WTC11 (cell line): ENCODE measurements around the gene JUP. TPM values are rescaled to one million over a fixed set of nuclear protein-coding genes. Genes with fewer than 3 reads are reported as not detected.
A peak's percentile ranks its signal among the peaks of the same experiment; 100 is the strongest.

ENCODE experiments used
- ATAC-seq: fragments of 200-7000 bp; cut with Tn5 transposase; 2 replicates; pipeline ENCODE4 v1.10.0; 2021; ENCODE audit warnings: mild to moderate bottlenecking, moderate library complexity
- CTCF ChIA-PET: fragments of 300-600 bp; sonication (Branson Sonifier 250); formaldehyde crosslinking; loops from one replicate; lab custom pipeline; 2021; ENCODE audit warnings: antibody characterized with exemption; lab: Charles Lee
- POLR2A ChIA-PET: fragments of 350-600 bp; sonication (Branson Sonifier 250); formaldehyde crosslinking; loops from one replicate; lab custom pipeline; 2021; ENCODE audit warnings: antibody characterized with exemption; lab: Charles Lee
- DNase-seq: peaks from one replicate; pipeline ENCODE4 v3.0.0; 2021; ENCODE audit warnings: low spot score
- H3K27ac Mint-ChIP-seq: 2 replicates; pipeline ENCODE4 v1.8.0; 2021; ENCODE audit warnings: mixed read lengths
- H3K27me3 Mint-ChIP-seq: 2 replicates; pipeline ENCODE4 v1.8.0; 2021; ENCODE audit warnings: low read depth, mild to moderate bottlenecking, moderate library complexity, mixed read lengths
- H3K36me3 Mint-ChIP-seq: 2 replicates; pipeline ENCODE4 v1.8.0; 2021; ENCODE audit warnings: mixed read lengths
- H3K4me1 Mint-ChIP-seq: 2 replicates; pipeline ENCODE4 v1.8.0; 2022; ENCODE audit warnings: mixed read lengths
- H3K4me3 Mint-ChIP-seq: 2 replicates; pipeline ENCODE4 v1.8.0; 2021; ENCODE audit warnings: mild to moderate bottlenecking, moderate library complexity, mixed read lengths
- H3K9me3 Mint-ChIP-seq: 2 replicates; pipeline ENCODE4 v1.8.0; 2021; ENCODE audit warnings: mixed read lengths
- CREB1 ChIP-seq: sonication (generic); formaldehyde crosslinking; IDR thresholded peaks from 2 replicates; pipeline ENCODE4 v1.8.0; 2023; ENCODE audit warnings: mild to moderate bottlenecking, missing genetic modification reagents
- CTCF ChIP-seq: fragments of 200-600 bp; IDR thresholded peaks from 2 replicates; pipeline ENCODE4 v1.8.0; 2022; ENCODE audit warnings: antibody characterized with exemption
- RORB ChIP-seq: fragments of 250-450 bp; sonication (Bioruptor Pico); IDR thresholded peaks from 2 replicates; pipeline ENCODE4 v1.9.0; 2021; ENCODE audit warnings: mild to moderate bottlenecking
- SP1 ChIP-seq: sonication (generic); formaldehyde crosslinking; conservative IDR thresholded peaks from 2 replicates; pipeline ENCODE4 v1.8.1; 2022; ENCODE audit warnings: missing genetic modification reagents
- TCF7 ChIP-seq: sonication (generic); formaldehyde crosslinking; IDR thresholded peaks from 2 replicates; pipeline ENCODE4 v1.8.0; 2022; ENCODE audit warnings: mild to moderate bottlenecking, low read depth, missing genetic modification reagents, moderate library complexity
- TEAD1 ChIP-seq: sonication (generic); formaldehyde crosslinking; IDR thresholded peaks from 2 replicates; pipeline ENCODE4 v1.8.0; 2022; ENCODE audit warnings: mild to moderate bottlenecking, missing genetic modification reagents
- TEAD4 ChIP-seq: sonication (generic); formaldehyde crosslinking; IDR thresholded peaks from 2 replicates; pipeline ENCODE4 v1.8.0; 2022; ENCODE audit warnings: mild to moderate bottlenecking, missing genetic modification reagents
- TP53 ChIP-seq: sonication (generic); formaldehyde crosslinking; IDR thresholded peaks from 2 replicates; pipeline ENCODE4 v1.8.1; 2023; ENCODE audit warnings: mild to moderate bottlenecking, missing genetic modification reagents
- USF1 ChIP-seq: sonication (generic); formaldehyde crosslinking; IDR thresholded peaks from 2 replicates; pipeline ENCODE4 v1.8.0; 2022; ENCODE audit warnings: mild to moderate bottlenecking, missing genetic modification reagents
- ZNF138 ChIP-seq: sonication (generic); formaldehyde crosslinking; conservative IDR thresholded peaks from 2 replicates; pipeline ENCODE4 v1.8.1; 2022; ENCODE audit warnings: mild to moderate bottlenecking, moderate library complexity, missing genetic modification reagents
- ZNF219 ChIP-seq: sonication (generic); formaldehyde crosslinking; IDR thresholded peaks from 2 replicates; pipeline ENCODE4 v1.8.0; 2023; ENCODE audit warnings: missing genetic modification reagents, mild to moderate bottlenecking, borderline replicate concordance
- ZNF512 ChIP-seq: sonication (generic); formaldehyde crosslinking; IDR thresholded peaks from 2 replicates; pipeline ENCODE4 v1.8.1; 2022; ENCODE audit warnings: missing genetic modification reagents, borderline replicate concordance
- total RNA-seq: library from RNA; stranded (reverse); gene quantifications from 3 replicates; pipeline ENCODE4 v1.2.3, GENCODE V29; 2021
- TF ChIP-seq, protein P1 (sequence below): sonication (generic); formaldehyde crosslinking; IDR thresholded peaks from 2 replicates; pipeline ENCODE4 v1.8.1; 2023; ENCODE audit warnings: mild to moderate bottlenecking, missing genetic modification reagents, moderate library complexity
- TF ChIP-seq, protein P2 (sequence below): fragments of 250-450 bp; sonication (Bioruptor Pico); IDR thresholded peaks from 2 replicates; pipeline ENCODE4 v2.1.2; 2022; ENCODE audit warnings: mild to moderate bottlenecking, moderate library complexity
- TF ChIP-seq, protein P3 (sequence below): sonication (generic); formaldehyde crosslinking; IDR thresholded peaks from 2 replicates; pipeline ENCODE4 v1.8.0; 2023; ENCODE audit warnings: missing genetic modification reagents, mild to moderate bottlenecking, borderline replicate concordance

JUP gene
- total RNA-seq, 1 experiment from 2014 or later, result 103 TPM

DNA sequence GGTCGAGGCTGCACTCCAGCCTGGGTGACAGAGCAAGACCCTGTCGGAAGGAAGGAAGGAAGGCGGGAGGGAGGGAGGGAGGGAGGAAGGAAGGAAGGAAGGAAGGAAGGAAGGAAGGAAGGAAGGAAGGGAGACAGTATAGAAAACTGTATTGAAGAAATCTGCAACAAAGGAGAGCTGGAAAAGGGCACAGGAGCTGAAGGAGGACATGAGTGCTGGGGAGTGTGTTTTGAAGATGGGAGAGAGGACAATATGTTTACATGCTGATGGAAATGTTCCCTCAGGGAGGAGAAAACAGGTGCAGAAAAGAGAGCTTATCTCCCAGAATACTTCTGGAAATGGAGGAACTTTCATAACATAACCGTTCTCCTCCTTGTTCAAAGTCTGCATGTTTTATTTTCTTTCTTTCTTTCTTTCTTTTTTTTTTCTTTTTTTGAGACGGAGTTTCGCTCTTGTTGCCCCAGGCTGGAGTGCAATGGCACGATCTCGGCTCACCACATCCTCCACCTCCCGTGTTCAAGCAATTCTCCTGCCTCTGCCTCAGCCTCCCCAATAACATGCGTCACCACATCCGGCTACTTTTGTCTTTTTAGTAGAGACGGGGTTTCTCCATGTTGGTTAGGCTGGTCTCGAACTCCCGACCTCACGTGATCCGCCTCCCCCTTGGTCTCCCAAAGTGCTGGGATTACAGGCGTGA lies 49.4 kb downstream of the JUP start:
- ChIA-PET POLR2A (interaction anchor here (0.5 to 1.4 kb wide), 4 partner anchors 48 to 126 kb away, joined by 3 to 4 read pairs (median 3); partner anchors contain the start of genes EIF1 and JUP), CTCF (interaction anchor here (0.5 to 3.9 kb wide), 28 partner anchors 11 to 283 kb away, joined by 3 to 37 read pairs (median 4); partner anchors contain the start of genes FKBP10, JUP, KLHL10 and KLHL11)
- peaks cover 58% of the 10 kb centered on the region for H3K27me3 Mint-ChIP-seq
- no peak overlapping the region for H3K27ac Mint-ChIP-seq
- H3K4me3 Mint-ChIP-seq, result no peak overlapping the region
- DNase-seq, result no peak
- H3K36me3 Mint-ChIP-seq, result no peaks in the 10 kb centered on the region
- H3K9me3 Mint-ChIP-seq, result no peaks in the 10 kb centered on the region
- no peak for ATAC-seq
- TF ChIP-seq CREB1 (CRISPR knock-in tag) (no peak), ZNF219 (CRISPR knock-in tag) (no peak), SP1 (CRISPR knock-in tag) (no peak)
- TF ChIP-seq, protein P1, sequence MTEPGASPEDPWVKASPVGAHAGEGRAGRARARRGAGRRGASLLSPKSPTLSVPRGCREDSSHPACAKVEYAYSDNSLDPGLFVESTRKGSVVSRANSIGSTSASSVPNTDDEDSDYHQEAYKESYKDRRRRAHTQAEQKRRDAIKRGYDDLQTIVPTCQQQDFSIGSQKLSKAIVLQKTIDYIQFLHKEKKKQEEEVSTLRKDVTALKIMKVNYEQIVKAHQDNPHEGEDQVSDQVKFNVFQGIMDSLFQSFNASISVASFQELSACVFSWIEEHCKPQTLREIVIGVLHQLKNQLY (CRISPR knock-in tag), result no peak
- H3K4me1 Mint-ChIP-seq, result peaks cover 22% of the 10 kb centered on the region

- TF ChIP-seq TEAD4 (CRISPR knock-in tag) (no peak), CTCF (no peak), USF1 (CRISPR knock-in tag) (no peak), RORB (CRISPR knock-in tag) (no peak), ZNF138 (CRISPR knock-in tag) (no peak), ZNF512 (CRISPR knock-in tag) (no peak), TP53 (CRISPR knock-in tag) (no peak), TCF7 (CRISPR knock-in tag) (no peak), TEAD1 (CRISPR knock-in tag) (no peak)
- TF ChIP-seq, protein P2, sequence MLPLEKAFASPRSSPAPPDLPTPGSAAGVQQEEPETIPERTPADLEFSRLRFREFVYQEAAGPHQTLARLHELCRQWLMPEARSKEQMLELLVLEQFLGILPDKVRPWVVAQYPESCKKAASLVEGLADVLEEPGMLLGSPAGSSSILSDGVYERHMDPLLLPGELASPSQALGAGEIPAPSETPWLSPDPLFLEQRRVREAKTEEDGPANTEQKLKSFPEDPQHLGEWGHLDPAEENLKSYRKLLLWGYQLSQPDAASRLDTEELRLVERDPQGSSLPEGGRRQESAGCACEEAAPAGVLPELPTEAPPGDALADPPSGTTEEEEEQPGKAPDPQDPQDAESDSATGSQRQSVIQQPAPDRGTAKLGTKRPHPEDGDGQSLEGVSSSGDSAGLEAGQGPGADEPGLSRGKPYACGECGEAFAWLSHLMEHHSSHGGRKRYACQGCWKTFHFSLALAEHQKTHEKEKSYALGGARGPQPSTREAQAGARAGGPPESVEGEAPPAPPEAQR (CRISPR knock-in tag), result no peak
- TF ChIP-seq, protein P3, sequence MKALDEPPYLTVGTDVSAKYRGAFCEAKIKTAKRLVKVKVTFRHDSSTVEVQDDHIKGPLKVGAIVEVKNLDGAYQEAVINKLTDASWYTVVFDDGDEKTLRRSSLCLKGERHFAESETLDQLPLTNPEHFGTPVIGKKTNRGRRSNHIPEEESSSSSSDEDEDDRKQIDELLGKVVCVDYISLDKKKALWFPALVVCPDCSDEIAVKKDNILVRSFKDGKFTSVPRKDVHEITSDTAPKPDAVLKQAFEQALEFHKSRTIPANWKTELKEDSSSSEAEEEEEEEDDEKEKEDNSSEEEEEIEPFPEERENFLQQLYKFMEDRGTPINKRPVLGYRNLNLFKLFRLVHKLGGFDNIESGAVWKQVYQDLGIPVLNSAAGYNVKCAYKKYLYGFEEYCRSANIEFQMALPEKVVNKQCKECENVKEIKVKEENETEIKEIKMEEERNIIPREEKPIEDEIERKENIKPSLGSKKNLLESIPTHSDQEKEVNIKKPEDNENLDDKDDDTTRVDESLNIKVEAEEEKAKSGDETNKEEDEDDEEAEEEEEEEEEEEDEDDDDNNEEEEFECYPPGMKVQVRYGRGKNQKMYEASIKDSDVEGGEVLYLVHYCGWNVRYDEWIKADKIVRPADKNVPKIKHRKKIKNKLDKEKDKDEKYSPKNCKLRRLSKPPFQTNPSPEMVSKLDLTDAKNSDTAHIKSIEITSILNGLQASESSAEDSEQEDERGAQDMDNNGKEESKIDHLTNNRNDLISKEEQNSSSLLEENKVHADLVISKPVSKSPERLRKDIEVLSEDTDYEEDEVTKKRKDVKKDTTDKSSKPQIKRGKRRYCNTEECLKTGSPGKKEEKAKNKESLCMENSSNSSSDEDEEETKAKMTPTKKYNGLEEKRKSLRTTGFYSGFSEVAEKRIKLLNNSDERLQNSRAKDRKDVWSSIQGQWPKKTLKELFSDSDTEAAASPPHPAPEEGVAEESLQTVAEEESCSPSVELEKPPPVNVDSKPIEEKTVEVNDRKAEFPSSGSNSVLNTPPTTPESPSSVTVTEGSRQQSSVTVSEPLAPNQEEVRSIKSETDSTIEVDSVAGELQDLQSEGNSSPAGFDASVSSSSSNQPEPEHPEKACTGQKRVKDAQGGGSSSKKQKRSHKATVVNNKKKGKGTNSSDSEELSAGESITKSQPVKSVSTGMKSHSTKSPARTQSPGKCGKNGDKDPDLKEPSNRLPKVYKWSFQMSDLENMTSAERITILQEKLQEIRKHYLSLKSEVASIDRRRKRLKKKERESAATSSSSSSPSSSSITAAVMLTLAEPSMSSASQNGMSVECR (CRISPR knock-in tag), result no peak
- no peaks in the 10 kb centered on the region for H3K9me3 Mint-ChIP-seq
- DNase-seq (no peak), ATAC-seq (no peak)
- peak overlapping the region; percentile 38; the same call in 1 of the 2 replicates for H3K4me3 Mint-ChIP-seq
- ChIA-PET CTCF (interaction anchor here (0.7 to 3.9 kb wide), 7 partner anchors 8 to 486 kb away, joined by 3 to 37 read pairs (median 4); partner anchors contain the start of gene JUP), POLR2A (no interaction called here)
- H3K4me1 Mint-ChIP-seq, result peaks cover 22% of the 10 kb centered on the region
- no peak overlapping the region for H3K27ac Mint-ChIP-seq
- peaks cover 72% of the 10 kb centered on the region for H3K27me3 Mint-ChIP-seq
- H3K36me3 Mint-ChIP-seq, result no peaks in the 10 kb centered on the region
These were observed 50.8 kb downstream of the JUP start for GRCh38 chr17:41735744-41736143.
